ENCODE data around the gene REN.

Gene REN

DNA sequence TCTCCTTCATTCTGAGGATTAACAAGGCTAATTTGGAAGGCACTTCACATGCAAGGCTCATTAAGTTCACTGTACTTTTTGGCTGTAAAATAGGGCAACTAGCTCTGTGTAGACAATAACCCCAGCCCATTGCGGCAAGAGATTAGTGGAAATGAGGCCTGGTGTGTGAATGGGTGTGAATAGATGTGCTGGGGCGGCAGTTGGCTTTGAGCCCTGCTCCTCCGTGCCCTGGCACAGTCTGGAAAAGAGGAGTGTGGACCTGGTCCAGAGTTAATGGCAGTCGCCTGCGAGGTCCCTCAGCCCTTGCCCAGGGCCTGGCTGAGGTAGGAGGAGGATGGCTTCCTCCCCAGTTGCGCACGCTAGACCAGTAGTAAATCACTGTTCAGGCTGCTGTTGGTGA, 25.3 kb upstream of the REN start:
- no peak for DNase-seq (ENCODE audit: low read depth in 2 of 2)

DNA sequence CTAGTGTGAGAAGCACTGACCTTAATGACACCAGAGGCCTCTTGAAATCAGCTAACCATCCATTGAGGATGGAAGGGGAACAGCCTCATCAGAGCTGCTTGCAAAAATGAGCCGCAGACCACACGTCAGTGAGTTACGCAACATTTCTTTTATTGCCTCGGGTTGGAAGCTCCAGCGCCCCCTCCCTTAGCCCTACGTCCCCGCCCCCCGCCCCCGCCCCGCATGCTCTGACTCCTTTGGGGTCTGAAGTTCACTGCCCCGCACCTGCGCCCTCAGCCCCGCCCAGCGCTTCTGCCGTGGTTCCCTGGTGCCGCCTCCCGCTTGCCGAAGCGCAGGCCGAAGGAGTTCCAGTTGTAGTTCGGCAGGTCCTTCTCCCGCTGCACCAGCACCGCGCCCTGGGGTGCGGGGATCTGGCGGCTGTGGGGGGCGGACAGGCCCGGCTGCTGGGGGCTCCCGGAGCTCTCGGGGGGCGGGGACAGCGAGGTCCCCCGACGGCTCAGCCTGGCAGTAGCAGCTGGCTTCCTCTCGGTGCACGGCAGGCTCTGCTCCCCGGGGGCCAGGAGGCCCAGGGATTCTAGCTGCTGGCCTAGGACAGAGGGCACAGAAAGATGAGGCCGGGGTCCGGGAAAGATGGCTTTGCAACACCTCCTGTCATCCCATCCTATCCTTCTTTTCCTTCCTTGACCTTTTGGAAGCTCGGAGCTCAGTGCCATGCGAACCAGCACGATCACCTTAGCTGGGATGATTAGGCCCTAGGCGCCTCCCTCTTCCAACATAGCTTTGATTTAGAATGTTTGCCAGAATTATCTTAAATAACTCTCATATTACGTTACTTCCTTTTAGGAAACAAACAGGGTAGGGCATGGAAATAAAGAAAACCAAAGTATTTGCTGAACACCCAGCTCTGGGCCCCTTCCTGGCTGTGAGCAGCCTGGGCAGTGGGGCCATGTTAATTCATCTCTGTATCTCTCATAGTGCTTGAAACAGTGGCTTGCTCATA, 24.4 kb upstream of the REN start:
- peak; percentile 8 to 18 for DNase-seq (ENCODE audit: low read depth in 2 of 2)

DNA sequence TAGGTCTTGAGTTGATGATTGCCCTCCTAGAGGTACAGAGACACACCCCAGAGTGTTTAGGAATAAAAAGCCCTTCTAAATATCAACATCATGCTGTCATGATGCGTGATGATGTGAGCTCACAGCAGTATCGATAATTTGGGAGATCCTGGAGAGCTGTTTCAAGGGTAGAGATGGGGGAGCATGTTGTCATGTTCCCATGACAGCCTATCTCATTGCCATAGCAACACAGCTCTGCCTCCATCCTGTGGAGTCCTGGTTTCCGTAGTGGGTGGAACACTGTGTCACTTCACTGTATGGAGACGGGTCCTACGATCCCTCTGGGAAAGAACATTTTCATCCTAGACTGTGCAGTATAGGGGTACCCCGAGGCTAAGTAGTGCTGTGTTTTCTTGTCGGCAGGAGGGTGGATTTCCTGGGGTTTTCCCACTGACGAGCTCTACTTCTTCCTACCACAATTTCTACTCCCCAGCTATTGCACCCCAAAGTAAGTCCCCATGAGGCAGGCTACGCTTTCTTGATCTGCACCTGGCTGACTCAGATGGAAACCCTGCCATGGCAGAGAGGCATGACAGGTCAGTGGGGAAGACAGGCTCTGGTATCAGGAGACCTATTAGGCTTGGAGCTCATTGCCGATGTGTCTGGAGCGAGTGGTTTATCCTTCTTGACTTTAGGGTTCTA, 23.0 kb upstream of the REN start:
- peak in 1 of 2 donors; percentile 7 for DNase-seq (ENCODE audit: low read depth in 2 of 2)

DNA sequence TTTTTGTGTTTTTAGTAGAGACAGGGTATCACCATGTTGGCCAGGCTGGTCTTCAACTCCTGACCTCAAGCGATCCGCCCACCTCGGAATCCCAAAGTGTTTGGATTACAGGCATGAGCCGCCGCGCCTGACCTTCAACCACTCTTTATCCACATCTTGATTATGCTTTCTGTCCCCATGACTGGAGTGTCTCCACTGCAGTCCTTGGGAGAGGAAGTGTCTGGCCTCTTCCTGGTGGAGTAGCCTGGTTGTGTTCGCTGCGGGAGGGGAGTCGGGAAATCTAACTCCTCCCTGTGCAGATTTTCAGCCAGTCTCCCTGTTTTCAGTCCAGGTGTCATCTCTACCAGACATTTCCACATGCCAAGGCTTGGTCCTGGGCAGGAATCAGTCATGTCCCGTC, 20.5 kb upstream of the REN start:
- DNase-seq (ENCODE audit: low read depth in 2 of 2) = no peak

DNA sequence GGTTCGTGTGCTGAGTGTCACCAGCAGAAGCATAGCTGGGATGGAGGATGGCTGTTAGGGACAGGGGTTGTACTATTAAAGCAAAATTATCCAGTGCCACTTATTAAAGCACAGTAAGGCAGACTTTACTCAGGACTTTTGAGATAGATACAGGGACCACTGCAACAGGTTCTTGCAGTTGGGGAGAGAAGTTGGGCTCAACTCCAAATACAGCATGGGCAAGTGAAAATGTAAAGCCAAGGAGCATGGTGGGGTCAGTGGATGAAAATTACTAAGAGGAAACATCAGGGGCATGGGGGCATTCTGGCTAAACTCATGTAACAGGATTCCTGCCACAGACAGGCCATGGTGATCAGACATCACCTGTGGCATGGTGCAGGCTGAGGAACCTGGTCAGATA, 15.0 kb upstream of the REN start:
- DNase-seq (ENCODE audit: low read depth in 2 of 2) = no peak

DNA sequence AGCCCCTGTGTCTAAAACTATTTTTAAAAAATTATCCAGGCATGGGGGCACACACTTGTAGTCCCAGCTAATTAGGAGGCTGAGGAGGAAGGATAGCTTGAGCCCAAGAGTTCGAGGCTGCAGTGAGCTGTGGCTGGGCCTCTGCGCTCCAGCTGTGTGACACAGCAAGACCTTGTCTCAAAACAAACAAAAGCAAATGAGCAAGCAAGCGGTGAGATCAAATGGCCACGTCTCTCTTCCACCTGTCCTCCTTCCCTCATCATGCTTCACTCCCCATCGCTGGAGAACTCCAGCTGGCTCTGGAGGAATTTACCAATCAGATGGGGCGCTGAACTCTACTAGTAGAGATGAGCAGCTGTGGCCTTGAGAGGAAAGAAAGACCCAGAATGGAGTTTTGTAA, 14.0 kb upstream of the REN start:
- DNase-seq (ENCODE audit: low read depth in 2 of 2) = no peak

DNA sequence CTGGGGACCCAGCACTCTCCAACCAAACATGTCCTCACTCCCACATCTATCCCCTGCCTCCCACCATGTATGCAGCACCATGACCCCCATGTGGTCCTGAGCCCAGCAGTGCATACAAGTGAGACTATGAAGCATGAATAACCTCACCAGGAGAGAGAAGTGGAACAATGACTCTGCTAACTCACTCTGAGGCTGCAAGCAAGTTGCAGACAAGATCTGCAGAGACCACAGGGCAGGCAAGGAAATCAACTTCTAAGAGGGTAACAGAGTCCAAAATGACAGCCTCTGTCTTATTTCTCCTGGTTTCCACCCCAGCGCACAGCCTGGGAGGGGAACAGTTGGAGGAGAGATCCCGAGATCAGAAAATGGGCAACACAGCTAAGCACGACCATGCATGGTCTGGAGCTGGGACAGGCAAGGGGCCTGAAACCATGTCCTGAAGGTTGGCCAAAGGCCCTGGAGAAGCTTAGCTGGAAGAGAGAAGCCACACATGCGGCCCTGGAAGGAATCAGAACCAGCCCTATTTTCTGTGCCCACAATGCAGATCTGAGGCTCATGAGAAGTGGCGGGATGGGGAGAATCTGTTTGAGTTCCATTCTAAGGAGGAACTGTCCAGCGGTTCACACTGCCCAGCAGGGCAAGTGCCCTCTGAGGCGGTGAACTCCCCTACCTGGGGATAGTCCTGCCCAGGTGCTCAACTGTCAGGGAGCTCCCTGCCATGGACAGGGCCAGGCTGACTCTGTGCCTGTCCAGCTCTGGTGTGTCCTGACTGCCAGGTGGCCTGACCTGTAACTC, 12.5 kb upstream of the REN start:
- DNase-seq (ENCODE audit: low read depth in 2 of 2) = no peak

DNA sequence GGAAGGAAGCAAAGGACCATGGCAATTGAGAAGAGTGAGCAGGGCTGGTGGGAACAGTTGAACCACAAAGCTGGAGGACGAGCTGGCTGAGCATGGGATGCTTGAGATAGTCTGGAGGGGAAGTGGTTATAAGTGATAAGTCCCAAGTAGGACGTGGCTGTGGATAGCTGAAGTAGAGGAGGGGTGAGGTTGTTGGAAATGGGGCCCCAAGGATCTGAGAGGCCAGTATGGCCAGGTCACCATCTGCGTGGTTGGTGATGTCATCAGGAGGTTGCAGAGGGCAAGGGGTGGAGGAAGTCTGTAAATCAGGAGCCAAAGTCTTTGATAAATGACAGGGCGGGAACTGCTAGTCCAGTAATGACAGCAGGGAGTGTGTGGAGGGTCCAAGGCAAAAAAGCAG, 11.0 kb upstream of the REN start:
- DNase-seq (ENCODE audit: low read depth in 2 of 2) = no peak

DNA sequence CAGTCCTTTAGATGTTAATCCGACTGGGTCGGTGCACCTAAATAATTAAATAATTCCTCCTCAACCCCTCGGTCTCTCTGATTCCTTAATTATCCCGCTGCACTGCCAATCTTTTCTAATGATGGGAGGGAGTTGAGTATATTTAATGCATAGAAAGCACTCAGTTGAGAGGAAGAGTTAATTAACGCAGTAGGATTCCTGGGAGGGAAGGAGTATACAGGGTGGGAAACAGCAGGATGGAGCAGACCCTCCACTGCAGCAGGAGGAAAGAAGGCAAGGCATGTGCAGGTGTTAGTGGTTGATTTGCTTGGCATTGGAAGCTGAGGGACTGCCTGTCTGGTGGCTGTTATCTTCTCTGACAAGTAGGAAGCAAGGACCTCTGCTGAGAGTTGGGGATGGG, 9.9 kb upstream of the REN start:
- no peak for DNase-seq (ENCODE audit: low read depth in 2 of 2)

DNA sequence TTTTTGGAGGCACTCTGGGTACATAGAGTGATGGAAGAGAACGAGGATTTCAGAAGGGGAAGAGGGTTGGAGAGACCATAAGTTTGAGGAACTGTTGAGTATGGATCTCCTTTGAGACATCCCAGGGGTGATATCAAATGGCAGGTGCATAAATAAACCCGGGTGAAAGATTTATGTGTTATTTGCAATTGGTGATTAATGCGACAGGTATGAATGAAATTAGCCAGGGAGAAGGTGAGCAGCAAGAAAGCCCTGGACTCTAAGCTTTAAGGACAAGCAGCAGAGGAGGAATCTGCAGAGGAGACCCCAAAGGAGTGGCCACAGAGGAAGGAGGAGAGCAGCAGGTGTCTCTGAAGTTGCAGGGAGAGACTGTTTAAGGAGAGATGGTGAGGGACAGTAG, 8.8 kb upstream of the REN start:
- no peak for DNase-seq (ENCODE audit: low read depth in 2 of 2)

DNA sequence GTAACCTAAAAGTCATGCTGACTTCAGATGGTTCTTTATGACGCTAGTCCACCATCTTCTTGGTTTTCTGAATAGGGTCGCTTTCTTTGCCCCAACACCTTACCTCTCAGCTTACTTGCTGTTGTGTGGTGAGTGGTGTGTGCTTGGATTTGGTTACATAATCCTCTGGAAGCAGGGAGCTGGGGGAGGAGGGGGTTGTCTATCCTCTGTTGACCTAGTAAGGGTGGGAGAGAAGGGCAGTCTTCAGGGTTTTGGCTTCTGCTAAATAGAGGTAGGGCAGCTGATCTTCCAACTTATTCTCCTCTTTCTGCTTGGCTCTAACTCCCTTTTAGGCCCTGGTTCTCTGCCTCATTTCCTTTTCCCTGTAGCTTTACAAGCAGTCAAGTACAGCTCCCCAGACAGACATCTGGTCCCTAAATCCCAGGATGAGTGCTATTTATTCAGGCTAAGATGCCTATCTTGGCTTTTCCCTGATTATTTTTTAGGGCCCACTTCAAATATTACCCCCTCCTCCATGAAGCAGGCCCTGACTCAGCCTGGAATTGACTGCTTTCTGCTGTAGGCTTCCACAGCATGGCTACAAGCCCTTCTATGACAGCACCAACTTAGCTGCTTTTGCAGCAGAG, 6.4 kb upstream of the REN start:
- DNase-seq (ENCODE audit: low read depth in 2 of 2) = no peak

DNA sequence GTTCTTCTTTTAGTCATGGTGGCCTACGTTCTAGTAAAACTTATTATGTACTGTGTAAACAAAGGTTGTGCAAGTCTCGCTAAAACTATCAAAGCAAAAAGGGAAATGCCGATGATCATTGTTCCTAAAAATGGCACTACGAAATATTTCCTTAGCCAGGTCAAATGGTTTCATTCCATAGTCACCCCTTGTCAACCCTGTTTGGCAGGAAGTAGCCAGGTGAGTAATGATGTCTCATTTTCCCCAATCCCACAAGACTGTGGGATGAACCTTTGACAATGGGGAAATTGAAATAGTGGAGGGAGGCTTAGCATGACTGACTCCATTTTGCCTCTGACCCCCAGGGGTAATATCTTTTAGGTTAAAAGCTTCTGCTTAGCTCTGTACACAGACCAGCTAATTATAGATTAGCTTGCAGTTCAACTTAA, 5.6 kb upstream of the REN start:
- no peak for DNase-seq (ENCODE audit: low read depth in 2 of 2)

DNA sequence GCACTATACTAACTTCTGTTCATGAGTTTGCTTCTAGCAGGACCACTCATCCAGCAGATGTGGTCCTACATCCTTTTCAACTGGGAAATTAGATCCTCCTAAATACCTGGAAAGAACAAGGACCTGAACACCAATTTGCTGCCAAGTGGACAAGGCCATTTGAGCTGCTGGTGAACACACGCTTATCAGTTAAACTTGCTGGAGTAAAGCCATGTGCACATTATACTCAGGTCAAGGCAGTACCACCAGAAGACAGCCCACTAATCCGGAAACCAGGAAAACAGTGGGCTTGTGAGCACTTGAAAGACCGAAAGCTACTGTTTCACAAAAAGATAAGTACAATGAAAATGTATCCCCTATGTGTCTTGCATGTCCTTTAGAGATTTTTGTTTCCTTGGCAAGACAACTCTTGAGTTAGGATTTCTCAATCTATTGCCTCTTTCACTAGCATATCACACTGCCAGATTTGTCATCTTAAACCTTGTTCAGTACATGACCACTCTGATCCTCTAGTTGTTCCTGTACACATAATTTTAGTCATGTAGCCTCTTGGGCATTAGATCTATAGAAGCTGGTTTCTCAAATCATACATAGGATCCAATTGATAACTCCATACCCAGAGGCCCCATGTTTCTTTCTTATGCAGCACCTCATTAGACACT, 4.5 kb upstream of the REN start:
- DNase-seq (ENCODE audit: low read depth in 2 of 2) = no peak

DNA sequence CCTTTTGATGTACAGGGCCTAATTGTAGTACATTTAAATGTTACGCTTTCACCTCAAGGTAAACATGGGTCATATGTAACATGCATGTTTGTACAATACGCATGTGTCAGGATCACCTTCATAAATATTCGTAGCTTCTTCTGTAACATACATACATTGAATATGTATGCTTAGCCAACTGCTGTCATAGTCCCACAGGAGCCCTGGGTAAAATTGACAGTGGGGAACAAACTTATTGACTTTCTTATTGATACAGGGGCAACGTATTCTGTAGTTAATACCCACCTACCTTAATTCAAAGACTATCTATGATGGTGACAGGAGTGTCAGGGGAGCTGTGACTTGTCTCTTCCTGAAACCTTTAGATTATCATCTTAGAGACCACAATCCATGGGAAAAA, 3.7 kb upstream of the REN start:
- DNase-seq (ENCODE audit: low read depth in 2 of 2) = no peak

DNA sequence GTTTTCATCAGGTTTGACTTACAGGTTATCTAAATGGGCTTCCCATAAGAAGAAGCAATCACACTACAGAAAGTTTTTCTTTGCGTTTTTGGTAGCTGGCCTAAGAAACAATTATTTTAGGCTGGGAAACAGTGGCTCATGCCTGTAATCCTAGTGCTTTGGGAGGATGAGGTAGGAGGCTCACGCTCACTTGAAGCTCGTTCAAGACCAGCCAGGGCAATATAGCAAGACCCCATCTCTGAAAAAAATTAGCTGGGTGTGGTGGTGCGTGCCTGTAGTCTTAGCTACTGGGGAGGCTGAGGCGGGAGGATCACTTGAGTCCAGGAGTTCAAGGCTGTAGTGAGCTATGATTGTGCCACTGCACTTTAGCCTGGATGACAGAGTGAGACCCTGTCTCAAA, 1.6 kb upstream of the REN start:
- no peak for DNase-seq (ENCODE audit: low read depth in 2 of 2)

DNA sequence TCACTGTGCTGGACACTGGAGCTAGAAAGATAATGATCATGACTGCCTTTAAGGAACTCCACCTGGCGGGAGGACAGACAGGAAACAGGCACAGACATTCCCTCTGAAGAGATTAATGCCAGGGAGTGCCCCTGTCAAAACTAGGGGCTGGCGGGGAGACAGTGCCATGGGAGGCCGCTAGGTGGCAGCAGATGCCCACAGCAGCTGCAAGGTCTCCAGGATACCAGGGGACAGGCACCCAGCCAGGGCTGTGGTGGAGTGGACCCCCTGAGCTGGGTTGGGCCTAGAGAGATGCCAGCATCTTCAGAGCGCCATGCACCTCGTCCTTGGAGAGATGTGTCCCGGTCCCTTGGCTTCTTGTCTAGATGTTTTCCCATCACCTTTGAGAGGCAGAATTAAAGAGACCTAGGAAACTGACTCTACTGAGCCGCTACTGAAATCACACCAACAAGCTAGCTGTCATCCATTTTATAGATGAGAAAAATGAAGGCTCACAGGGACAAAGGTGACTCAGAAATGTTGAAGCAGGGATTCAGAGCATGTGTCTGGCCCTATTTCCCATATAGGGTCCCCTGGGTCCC, 3.6 kb downstream of the REN start:
- peak; percentile 54 to 60 for DNase-seq (ENCODE audit: low read depth in 2 of 2)

DNA sequence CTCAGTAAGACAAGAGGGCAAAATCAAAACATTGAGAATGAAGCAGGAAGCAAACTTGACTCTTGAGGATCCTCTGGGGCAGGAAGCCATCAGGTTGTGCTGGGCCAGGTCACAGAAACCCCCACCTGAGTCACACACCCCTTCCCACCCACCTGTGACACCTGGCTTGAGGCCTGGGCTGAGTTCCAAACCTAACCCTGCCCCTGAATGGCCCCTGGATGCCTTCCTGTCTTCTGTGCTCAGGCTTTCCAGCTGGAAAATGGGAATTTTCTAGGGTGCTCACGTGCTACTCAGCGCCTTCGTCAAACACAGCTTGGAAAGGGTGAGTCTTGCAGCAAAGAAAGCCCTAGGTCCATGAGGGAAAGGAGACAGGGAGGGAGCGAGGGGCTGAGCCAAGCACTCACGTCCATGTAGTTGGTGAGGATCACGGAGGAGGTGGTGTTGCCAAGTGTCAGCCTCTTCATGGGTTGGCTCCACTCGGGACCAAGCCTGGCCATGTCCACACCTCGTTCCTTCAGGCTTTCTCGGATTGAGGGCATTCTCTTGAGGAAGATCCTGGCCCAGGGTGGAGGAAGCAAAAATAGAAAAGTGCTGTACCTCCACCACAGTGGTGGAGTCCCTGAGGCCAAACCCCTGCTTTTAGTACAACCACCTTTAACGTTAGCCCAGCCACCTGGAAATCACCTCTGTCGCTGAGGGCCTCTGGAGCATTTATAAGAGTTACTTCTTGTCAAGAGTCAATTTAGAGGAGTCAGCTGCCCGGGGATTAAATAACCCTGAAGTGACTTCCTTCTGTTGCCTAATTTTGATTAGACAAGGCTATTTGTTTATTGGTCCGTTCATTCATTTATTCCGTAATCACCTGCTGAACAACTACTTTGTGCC, 4.3 kb downstream of the REN start:
- DNase-seq (ENCODE audit: low read depth in 2 of 2) = no peak

DNA sequence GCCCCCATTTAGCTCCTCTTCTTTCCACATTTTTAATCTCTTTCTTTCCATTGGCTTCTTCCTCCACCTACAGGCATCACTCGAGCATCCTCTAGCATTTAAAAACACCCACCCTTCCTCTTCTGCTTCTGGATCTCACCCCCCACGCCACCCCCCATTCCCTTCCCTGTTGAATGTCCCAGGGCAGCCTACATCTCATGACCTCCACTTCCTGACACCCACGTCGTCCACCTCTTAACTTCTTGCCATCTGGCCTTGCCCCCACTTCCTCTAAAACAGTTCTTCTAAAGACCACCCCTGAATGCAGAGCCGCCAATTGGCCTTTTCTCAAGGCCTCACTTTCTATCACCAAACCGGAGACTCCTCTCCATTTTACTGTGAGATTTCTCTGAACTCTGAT, 8.2 kb downstream of the REN start:
- no peak for DNase-seq (ENCODE audit: low read depth in 2 of 2)

DNA sequence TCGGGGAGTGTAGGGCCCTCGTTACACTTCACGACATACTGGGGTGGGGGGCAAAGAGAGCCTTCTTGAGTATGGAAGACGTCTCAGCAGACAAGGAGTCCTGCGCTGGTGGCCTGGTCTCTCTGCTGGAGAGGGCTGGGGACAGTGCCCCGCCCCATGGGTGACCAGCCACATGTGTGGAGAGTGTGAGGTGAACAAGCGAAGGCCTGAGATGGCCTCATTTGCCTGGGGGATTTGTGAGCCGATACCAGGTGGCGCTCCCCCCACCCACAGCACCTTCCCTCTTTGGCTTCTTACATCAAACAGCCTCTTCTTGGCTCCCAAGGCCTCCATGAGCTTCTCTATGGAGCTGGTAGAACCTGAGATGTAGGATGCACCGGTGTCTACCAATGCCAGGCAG, 10.3 kb downstream of the REN start:
- DNase-seq (ENCODE audit: low read depth in 2 of 2) = no peak
